HCT116 (cell line): ENCODE measurements around the gene EEFSEC. TPM values are rescaled to one million over a fixed set of nuclear protein-coding genes. Genes with fewer than 3 reads are reported as not detected.

Experiments used
- ATAC-seq: fragments of 200-7000 bp; cut with Tn5 transposase; 2 replicates; pipeline ENCODE4 v1.9.1; 2020; ENCODE audit warnings: mild to moderate bottlenecking, moderate library complexity
- BruUV-seq: library from RNA; stranded (reverse); fragments of 400-500 nt; replicated peaks from 2 replicates; lab custom pipeline; 2021; lab: Mats Ljungman, UMichigan
- CTCF ChIA-PET: fragments of 300-600 bp; sonication (Branson Sonifier 250); formaldehyde crosslinking; loops from one replicate; lab custom pipeline; 2021; ENCODE audit warnings: antibody characterized with exemption; lab: Charles Lee
- POLR2A ChIA-PET: fragments of 300-600, 350-600 bp; sonication (Branson Sonifier 250); formaldehyde crosslinking; loops from one replicate; lab custom pipeline; 2021; ENCODE audit warnings: antibody characterized with exemption; lab: Charles Lee
- RAD21 ChIA-PET, 2 experiments: fragments of 300-600 bp; sonication (Branson Sonifier 250); formaldehyde crosslinking; loops; one replicate each; lab custom pipeline; 2023; ENCODE audit warnings: low total read pairs in 2 of 2; ENCODE audit not compliant: uncharacterized antibody in 2 of 2, unreplicated experiment in 2 of 2, low non-redundant PET in 1 of 2; lab: Charles Lee
- DNase-seq: peaks from one replicate; pipeline ENCODE4 v3.0.0-alpha.2; 2010; ENCODE audit warnings: low read depth, low spot score
- H2AFZ ChIP-seq: fragments of 200-600 bp; shearing (Covaris generic), sonication (generic); 2 replicates; pipeline ENCODE4 v1.6.1; 2017; ENCODE audit warnings: low read depth, mixed run types, mixed read lengths, antibody characterized with exemption, low read length; ENCODE audit not compliant: poor library complexity, severe bottlenecking
- H3K27ac ChIP-seq: 2 replicates; pipeline ENCODE4 v1.5.1; 2012; ENCODE audit warnings: low read depth, low read length
- H3K27me3 ChIP-seq: fragments of 200-600 bp; sonication (generic); 2 replicates; pipeline ENCODE4 v1.6.1; 2016; ENCODE audit warnings: mixed run types, low read length, mixed read lengths; ENCODE audit not compliant: insufficient read depth
- H3K36me3 ChIP-seq, 2 experiments: fragments of 200-500 bp in 1 of 2; fragments of 200-600 bp in 1 of 2; sonication (Bioruptor generic) in 1 of 2; sonication (generic) in 1 of 2; 2 replicates each; pipeline versions ENCODE4 v1.5.1 to v1.6.1; 2014 to 2016; ENCODE audit warnings: low read length in 2 of 2, inconsistent platforms in 1 of 2, mixed read lengths in 1 of 2, mixed run types in 1 of 2; ENCODE audit not compliant: insufficient read depth in 2 of 2, control insufficient read depth in 1 of 2
- H3K4me1 ChIP-seq, 2 experiments: fragments of 200-600 bp in 1 of 2; sonication (generic) in 1 of 2; 2 replicates each; pipeline versions ENCODE4 v1.5.1 to v1.6.1; 2012 to 2017; ENCODE audit warnings: low read length in 2 of 2, inconsistent platforms in 1 of 2, mild to moderate bottlenecking in 1 of 2, mixed read lengths in 1 of 2, mixed run types in 1 of 2, moderate library complexity in 1 of 2; ENCODE audit not compliant: insufficient read depth in 2 of 2, control insufficient read depth in 1 of 2
- H3K4me2 ChIP-seq: fragments of 200-600 bp; sonication (generic); 2 replicates; pipeline ENCODE4 v1.6.1; 2017; ENCODE audit warnings: mixed run types, low read length, mixed read lengths
- H3K4me3 ChIP-seq, 2 experiments: fragments of 200-600 bp in 1 of 2; sonication (generic) in 1 of 2; replicated peaks in 1 of 2; 2 replicates each; pipeline ENCODE4 v1.5.1; 2011 to 2016; ENCODE audit warnings: low read length in 2 of 2, control low read depth in 1 of 2, low read depth in 1 of 2, mild to moderate bottlenecking in 1 of 2, mixed read lengths in 1 of 2, mixed run types in 1 of 2
- H3K79me2 ChIP-seq: fragments of 200-600 bp; sonication (generic); 2 replicates; pipeline ENCODE4 v1.6.1; 2017; ENCODE audit warnings: mild to moderate bottlenecking, mixed run types, low read length, moderate library complexity, mixed read lengths; ENCODE audit not compliant: insufficient read depth
- H3K9ac ChIP-seq: fragments of 200-600 bp; sonication (generic); 2 replicates; pipeline ENCODE4 v1.6.1; 2016; ENCODE audit warnings: low read length, mixed read lengths
- H3K9me2 ChIP-seq: fragments of 200-600 bp; sonication (generic), shearing (Covaris generic); 2 replicates; pipeline ENCODE4 v1.6.1; 2017; ENCODE audit warnings: mixed run types, mild to moderate bottlenecking, moderate library complexity; ENCODE audit not compliant: insufficient read depth
- H3K9me3 ChIP-seq, 2 experiments: fragments of 200-500 bp in 1 of 2; fragments of 200-600 bp in 1 of 2; sonication (Bioruptor generic) in 1 of 2; sonication (generic) in 1 of 2; 2 replicates each; pipeline ENCODE4 v1.6.1; 2014 to 2017; ENCODE audit warnings: low read length in 2 of 2, mixed read lengths in 2 of 2, inconsistent platforms in 1 of 2, low read depth in 1 of 2, mild to moderate bottlenecking in 1 of 2, mixed run types in 1 of 2, moderate library complexity in 1 of 2; ENCODE audit not compliant: control insufficient read depth in 1 of 2, insufficient read depth in 1 of 2
- H4K20me1 ChIP-seq: fragments of 200-600 bp; sonication (generic), shearing (Covaris generic); 2 replicates; pipeline ENCODE4 v1.6.1; 2017; ENCODE audit warnings: mixed run types, mild to moderate bottlenecking, moderate library complexity; ENCODE audit not compliant: insufficient read depth
- CEBPB ChIP-seq: IDR thresholded peaks from 2 replicates; pipeline ENCODE4 v1.6.1; 2012; ENCODE audit warnings: low read depth
- EGR1 ChIP-seq: IDR thresholded peaks from 2 replicates; pipeline ENCODE4 v1.6.1; 2012; ENCODE audit warnings: low read depth
- ELF1 ChIP-seq: IDR thresholded peaks from 2 replicates; pipeline ENCODE4 v1.6.1; 2012; ENCODE audit warnings: low read depth, borderline replicate concordance
- EZH2 ChIP-seq: fragments of 200-600 bp; sonication (generic); IDR thresholded peaks from 2 replicates; pipeline ENCODE4 v1.6.1; 2017; ENCODE audit warnings: antibody characterized with exemption, mixed run types
- EZH2phosphoT487 ChIP-seq: fragments of 200-600 bp; IDR thresholded peaks from 2 replicates; pipeline ENCODE4 v1.6.1; 2018; ENCODE audit warnings: antibody characterized with exemption, borderline replicate concordance
- FOSL1 ChIP-seq: IDR thresholded peaks from 2 replicates; pipeline ENCODE4 v1.6.1; 2012; ENCODE audit warnings: low read depth
- POLR2AphosphoS5 ChIP-seq: IDR thresholded peaks from 2 replicates; pipeline ENCODE4 v1.6.1; 2011; ENCODE audit warnings: mild to moderate bottlenecking, low read depth, low read length, moderate library complexity
- RAD21 ChIP-seq: IDR thresholded peaks from 2 replicates; pipeline ENCODE4 v1.6.1; 2012; ENCODE audit warnings: low read depth, mild to moderate bottlenecking
- SP1 ChIP-seq: IDR thresholded peaks from 2 replicates; pipeline ENCODE4 v1.6.1; 2012; ENCODE audit warnings: low read depth
- SRF ChIP-seq: IDR thresholded peaks from 2 replicates; pipeline ENCODE4 v1.6.1; 2012; ENCODE audit warnings: low read depth
- TCF7L2 ChIP-seq: IDR thresholded peaks from 2 replicates; pipeline ENCODE4 v1.7.0; 2011; ENCODE audit warnings: borderline replicate concordance, inconsistent platforms; ENCODE audit not compliant: insufficient read depth, insufficient read length; ENCODE audit errors: extremely low read depth
- YY1 ChIP-seq: IDR thresholded peaks from 2 replicates; pipeline ENCODE4 v1.6.1; 2011; ENCODE audit warnings: low read length, low read depth, moderate library complexity, mild to moderate bottlenecking; ENCODE audit not compliant: insufficient replicate concordance; ENCODE audit errors: extremely low read depth
- ZFX ChIP-seq: fragments of 450-650 bp; IDR thresholded peaks from 2 replicates; pipeline ENCODE4 v1.6.1; 2017
- intact Hi-C: fragments of 100-400 bp; cut with micrococcal nuclease; formaldehyde crosslinking; loops from 2 replicates; pipeline ENCODE4 v1.10.0; 2022
- total RNA-seq: library from RNA; stranded (reverse); gene quantifications from one replicate; pipeline ENCODE4 v1.2.1, GENCODE V29; 2021; ENCODE audit not compliant: unreplicated experiment
- TF ChIP-seq, protein P1 (sequence below): IDR thresholded peaks from 2 replicates; pipeline ENCODE4 v1.6.1; 2012
- TF ChIP-seq, protein P2 (sequence below): IDR thresholded peaks from 2 replicates; pipeline ENCODE4 v1.6.1; 2012; ENCODE audit warnings: low read depth
- TF ChIP-seq, protein P3 (sequence below): IDR thresholded peaks from 2 replicates; pipeline ENCODE4 v1.6.1; 2012
- TF ChIP-seq, protein P4 (sequence below), 3 experiments: fragments of 200-600 bp in 1 of 3; sonication (generic) in 1 of 3; IDR thresholded peaks in 2 of 3; conservative IDR thresholded peaks in 1 of 3; 2 replicates each; pipeline ENCODE4 v1.5.1; 2012 to 2017; ENCODE audit warnings: low read depth in 2 of 3, low read length in 2 of 3, antibody characterized with exemption in 1 of 3, borderline replicate concordance in 1 of 3, control low read depth in 1 of 3, mild to moderate bottlenecking in 1 of 3, mixed read lengths in 1 of 3, mixed run types in 1 of 3, moderate library complexity in 1 of 3; ENCODE audit not compliant: insufficient read depth in 1 of 3

EEFSEC gene
- total RNA-seq, 1 experiment from 2014 or later = 16.1 TPM

DNA sequence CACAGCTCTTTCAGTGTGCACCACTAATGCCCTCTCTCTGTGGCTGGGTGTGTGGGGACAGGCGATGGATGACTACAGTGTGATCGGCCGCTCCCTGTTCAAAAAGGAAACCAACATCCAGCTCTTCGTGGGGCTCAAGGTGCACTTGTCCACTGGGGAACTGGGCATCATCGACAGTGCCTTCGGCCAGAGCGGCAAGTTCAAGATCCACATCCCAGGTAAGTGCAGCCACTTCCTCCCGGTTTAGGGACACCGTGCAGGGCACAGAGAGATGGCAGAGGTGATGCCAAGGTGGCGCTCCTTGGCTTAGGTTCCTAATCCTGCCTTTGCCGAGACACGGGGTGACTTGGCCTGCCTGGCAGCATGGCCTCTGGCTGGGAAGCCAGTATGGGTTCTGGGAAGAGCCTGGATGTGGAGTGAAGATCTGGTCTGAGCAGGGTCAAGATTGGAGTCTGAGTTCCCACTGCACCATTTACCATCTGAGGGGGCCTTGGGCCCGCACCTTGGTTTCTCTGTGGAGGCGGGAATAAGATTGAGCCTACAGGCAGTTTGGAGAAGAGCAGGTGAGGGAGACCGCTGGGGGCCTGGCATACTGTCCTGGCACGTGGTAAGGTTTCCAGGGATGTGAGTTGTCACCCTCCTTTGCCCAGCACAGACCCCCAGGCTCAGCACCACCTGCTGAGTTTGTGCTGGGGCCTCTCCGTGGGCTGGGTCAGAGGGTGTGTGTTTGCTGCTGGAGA is 205.0 kb downstream of the EEFSEC start:
- ChIA-PET RAD21 (no interaction called here), POLR2A (no interaction called here), CTCF (no interaction called here)
- Histone ChIP-seq H3K4me2 (no peak overlapping the region), H3K4me1 (no peaks in the 10 kb centered on the region; a peak in 1 of 4 replicates), H3K9ac (no peak overlapping the region), H3K9me3 (no peaks in the 10 kb centered on the region), H2AFZ (no peak overlapping the region), H3K4me3 (no peak overlapping the region), H3K27me3 (no peaks in the 10 kb centered on the region), H3K9me2 (no peaks in the 10 kb centered on the region), H3K27ac (no peak overlapping the region), H3K36me3 (no peaks in the 10 kb centered on the region), H3K79me2 (no peaks in the 10 kb centered on the region), H4K20me1 (no peaks in the 10 kb centered on the region)
- no peak for DNase-seq
- no peak for ATAC-seq
- intact Hi-C loops = no loop called here
- TF ChIP-seq ELF1 = no peak
- no peak for TF ChIP-seq SRF
- no peak for TF ChIP-seq FOSL1
- TF ChIP-seq, protein P1, sequence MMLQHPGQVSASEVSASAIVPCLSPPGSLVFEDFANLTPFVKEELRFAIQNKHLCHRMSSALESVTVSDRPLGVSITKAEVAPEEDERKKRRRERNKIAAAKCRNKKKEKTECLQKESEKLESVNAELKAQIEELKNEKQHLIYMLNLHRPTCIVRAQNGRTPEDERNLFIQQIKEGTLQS = no peak
- TF ChIP-seq EGR1 = no peak
- TF ChIP-seq SP1 = no peak
- no peak for TF ChIP-seq EZH2phosphoT487
- TF ChIP-seq, protein P2, sequence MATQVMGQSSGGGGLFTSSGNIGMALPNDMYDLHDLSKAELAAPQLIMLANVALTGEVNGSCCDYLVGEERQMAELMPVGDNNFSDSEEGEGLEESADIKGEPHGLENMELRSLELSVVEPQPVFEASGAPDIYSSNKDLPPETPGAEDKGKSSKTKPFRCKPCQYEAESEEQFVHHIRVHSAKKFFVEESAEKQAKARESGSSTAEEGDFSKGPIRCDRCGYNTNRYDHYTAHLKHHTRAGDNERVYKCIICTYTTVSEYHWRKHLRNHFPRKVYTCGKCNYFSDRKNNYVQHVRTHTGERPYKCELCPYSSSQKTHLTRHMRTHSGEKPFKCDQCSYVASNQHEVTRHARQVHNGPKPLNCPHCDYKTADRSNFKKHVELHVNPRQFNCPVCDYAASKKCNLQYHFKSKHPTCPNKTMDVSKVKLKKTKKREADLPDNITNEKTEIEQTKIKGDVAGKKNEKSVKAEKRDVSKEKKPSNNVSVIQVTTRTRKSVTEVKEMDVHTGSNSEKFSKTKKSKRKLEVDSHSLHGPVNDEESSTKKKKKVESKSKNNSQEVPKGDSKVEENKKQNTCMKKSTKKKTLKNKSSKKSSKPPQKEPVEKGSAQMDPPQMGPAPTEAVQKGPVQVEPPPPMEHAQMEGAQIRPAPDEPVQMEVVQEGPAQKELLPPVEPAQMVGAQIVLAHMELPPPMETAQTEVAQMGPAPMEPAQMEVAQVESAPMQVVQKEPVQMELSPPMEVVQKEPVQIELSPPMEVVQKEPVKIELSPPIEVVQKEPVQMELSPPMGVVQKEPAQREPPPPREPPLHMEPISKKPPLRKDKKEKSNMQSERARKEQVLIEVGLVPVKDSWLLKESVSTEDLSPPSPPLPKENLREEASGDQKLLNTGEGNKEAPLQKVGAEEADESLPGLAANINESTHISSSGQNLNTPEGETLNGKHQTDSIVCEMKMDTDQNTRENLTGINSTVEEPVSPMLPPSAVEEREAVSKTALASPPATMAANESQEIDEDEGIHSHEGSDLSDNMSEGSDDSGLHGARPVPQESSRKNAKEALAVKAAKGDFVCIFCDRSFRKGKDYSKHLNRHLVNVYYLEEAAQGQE = no peak
- TF ChIP-seq ZFX = no peak
- no peak for TF ChIP-seq TCF7L2
- no peak for TF ChIP-seq RAD21
- no peak for TF ChIP-seq EZH2
- TF ChIP-seq POLR2AphosphoS5 = no peak
- no peak for TF ChIP-seq YY1
- TF ChIP-seq, protein P3, sequence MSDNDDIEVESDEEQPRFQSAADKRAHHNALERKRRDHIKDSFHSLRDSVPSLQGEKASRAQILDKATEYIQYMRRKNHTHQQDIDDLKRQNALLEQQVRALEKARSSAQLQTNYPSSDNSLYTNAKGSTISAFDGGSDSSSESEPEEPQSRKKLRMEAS = no peak
- no peak for TF ChIP-seq CEBPB
- TF ChIP-seq, protein P4, sequence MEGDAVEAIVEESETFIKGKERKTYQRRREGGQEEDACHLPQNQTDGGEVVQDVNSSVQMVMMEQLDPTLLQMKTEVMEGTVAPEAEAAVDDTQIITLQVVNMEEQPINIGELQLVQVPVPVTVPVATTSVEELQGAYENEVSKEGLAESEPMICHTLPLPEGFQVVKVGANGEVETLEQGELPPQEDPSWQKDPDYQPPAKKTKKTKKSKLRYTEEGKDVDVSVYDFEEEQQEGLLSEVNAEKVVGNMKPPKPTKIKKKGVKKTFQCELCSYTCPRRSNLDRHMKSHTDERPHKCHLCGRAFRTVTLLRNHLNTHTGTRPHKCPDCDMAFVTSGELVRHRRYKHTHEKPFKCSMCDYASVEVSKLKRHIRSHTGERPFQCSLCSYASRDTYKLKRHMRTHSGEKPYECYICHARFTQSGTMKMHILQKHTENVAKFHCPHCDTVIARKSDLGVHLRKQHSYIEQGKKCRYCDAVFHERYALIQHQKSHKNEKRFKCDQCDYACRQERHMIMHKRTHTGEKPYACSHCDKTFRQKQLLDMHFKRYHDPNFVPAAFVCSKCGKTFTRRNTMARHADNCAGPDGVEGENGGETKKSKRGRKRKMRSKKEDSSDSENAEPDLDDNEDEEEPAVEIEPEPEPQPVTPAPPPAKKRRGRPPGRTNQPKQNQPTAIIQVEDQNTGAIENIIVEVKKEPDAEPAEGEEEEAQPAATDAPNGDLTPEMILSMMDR (IDR thresholded peaks at IDR 0.05 in 2 of 3, conservative IDR thresholded peaks at IDR 0.05 in 1 of 3; ENCODE audit: borderline replicate concordance in 1 of 3, insufficient read depth in 1 of 3, low read depth in 2 of 3, low read length in 2 of 3) = no peak
- no TSS peak for BruUV-seq
